HepG2 (cell line): ENCODE data around the gene ADGRL2. TPM values are rescaled to one million over a fixed set of nuclear protein-coding genes. Genes with fewer than 3 reads are reported as not detected.

ENCODE experiments used
- ATAC-seq: fragments of 200-7000 bp; cut with Tn5 transposase; 3 replicates; pipeline ENCODE4 v1.9.1; 2020; ENCODE audit warnings: mild to moderate bottlenecking, moderate library complexity
- BruUV-seq: library from RNA; stranded (reverse); fragments of 400-500 nt; replicated peaks from 2 replicates; lab custom pipeline; 2021; lab: Mats Ljungman, UMichigan
- CTCF ChIA-PET: fragments of 300-600 bp; formaldehyde crosslinking; extraction: SDS; loops from one replicate; lab custom pipeline; 2021; ENCODE audit warnings: low total read pairs, inconsistent platforms, low intra/inter-chr PET ratio; lab: Yijun Ruan, JAX
- POLR2A ChIA-PET: fragments of 350-600 bp; sonication (Branson Sonifier 250); formaldehyde crosslinking; loops from one replicate; lab custom pipeline; 2020; ENCODE audit warnings: antibody characterized with exemption, inconsistent platforms; lab: Yijun Ruan, JAX
- DNase-seq: peaks from one replicate; pipeline ENCODE4 v3.0.0-alpha.2; 2015; ENCODE audit warnings: low spot score
- FAIRE-seq: peaks from 3 replicates; lab custom pipeline; 2011; peaks lifted over from hg19 to GRCh38; lab: Jason Lieb, UNC
- H2AFZ ChIP-seq: one replicate; pipeline ENCODE4 v1.6.1; 2011; ENCODE audit warnings: low read length, inconsistent platforms
- H3K27ac ChIP-seq: fragments of 300-600 bp; 3 replicates; pipeline ENCODE4 v1.8.0; 2011; ENCODE audit warnings: mixed run types, mild to moderate bottlenecking, mixed read lengths, low read length, inconsistent platforms; ENCODE audit not compliant: insufficient read depth; ENCODE audit errors: extremely low read length
- H3K27me3 ChIP-seq, 2 experiments: fragments of 200-600 bp in 1 of 2; 2 replicates in 1 of 2; 3 replicates in 1 of 2; pipeline versions ENCODE4 v1.6.0 to v1.8.0; 2011; ENCODE audit warnings: low read length in 2 of 2, mild to moderate bottlenecking in 2 of 2, moderate library complexity in 2 of 2, inconsistent platforms in 1 of 2; ENCODE audit not compliant: insufficient read depth in 2 of 2, control insufficient read depth in 1 of 2
- H3K36me3 ChIP-seq, 2 experiments: fragments of 200-600 bp in 1 of 2; replicated peaks in 1 of 2; 2 replicates in 1 of 2; 3 replicates in 1 of 2; pipeline versions ENCODE4 v1.5.1 to v1.8.0; 2011; ENCODE audit warnings: low read length in 2 of 2, inconsistent platforms in 1 of 2; ENCODE audit not compliant: insufficient read depth in 2 of 2, control insufficient read depth in 1 of 2
- H3K4me1 ChIP-seq: 2 replicates; pipeline ENCODE4 v1.5.1; 2012; ENCODE audit warnings: low read length, inconsistent platforms; ENCODE audit not compliant: insufficient read depth
- H3K4me2 ChIP-seq: 2 replicates; pipeline ENCODE4 v1.6.0; 2011; ENCODE audit warnings: low read depth, low read length, inconsistent platforms
- H3K4me3 ChIP-seq, 3 experiments: fragments of 200-600 bp in 1 of 3; sonication (generic), shearing (Covaris generic) in 1 of 3; replicated peaks in 1 of 3; 2 replicates each; pipeline ENCODE4 v1.5.1; 2011 to 2016; ENCODE audit warnings: low read length in 3 of 3, inconsistent platforms in 2 of 3, low read depth in 2 of 3, mild to moderate bottlenecking in 2 of 3, control low read depth in 1 of 3, mixed read lengths in 1 of 3; ENCODE audit not compliant: insufficient read depth in 1 of 3
- H3K79me2 ChIP-seq: one replicate; pipeline ENCODE4 v1.6.1; 2011; ENCODE audit warnings: low read length, inconsistent platforms; ENCODE audit not compliant: insufficient read depth
- H3K9ac ChIP-seq: 2 replicates; pipeline ENCODE4 v1.6.0; 2011; ENCODE audit warnings: mild to moderate bottlenecking, low read depth, low read length, inconsistent platforms; ENCODE audit not compliant: insufficient read depth
- H3K9me3 ChIP-seq: 2 replicates; pipeline ENCODE4 v1.5.1; 2012; ENCODE audit warnings: mild to moderate bottlenecking, low read length
- H4K20me1 ChIP-seq: 2 replicates; pipeline ENCODE4 v1.6.0; 2011; ENCODE audit warnings: inconsistent platforms, mild to moderate bottlenecking, low read length, moderate library complexity; ENCODE audit not compliant: insufficient read depth
- ATM ChIP-seq: fragments of 450-650 bp; IDR thresholded peaks from 2 replicates; pipeline ENCODE4 v1.7.1; 2017; ENCODE audit warnings: mild to moderate bottlenecking, borderline replicate concordance
- CREM ChIP-seq, 2 experiments: sonication (generic) in 1 of 2; formaldehyde crosslinking in 1 of 2; IDR thresholded peaks; 2 replicates each; pipeline versions ENCODE4 v1.4.0 to v1.6.1; 2016 to 2020; ENCODE audit warnings: antibody characterized with exemption in 1 of 2, mild to moderate bottlenecking in 1 of 2, missing genetic modification reagents in 1 of 2
- FOXJ3 ChIP-seq: sonication (generic); formaldehyde crosslinking; IDR thresholded peaks from 2 replicates; pipeline ENCODE4 v1.4.0; 2020; ENCODE audit warnings: missing genetic modification reagents, mild to moderate bottlenecking, borderline replicate concordance
- FOXP1 ChIP-seq, 2 experiments: fragments of 450-650 bp in 1 of 2; IDR thresholded peaks; 2 replicates each; pipeline ENCODE4 v1.6.1; 2017 to 2018; ENCODE audit warnings: antibody characterized with exemption in 1 of 2
- HMG20A ChIP-seq: IDR thresholded peaks from 2 replicates; pipeline ENCODE4 v1.6.1; 2016; ENCODE audit warnings: borderline replicate concordance
- MBD4 ChIP-seq: IDR thresholded peaks from 2 replicates; pipeline ENCODE4 v1.6.1; 2012; ENCODE audit warnings: low read length, inconsistent platforms, borderline replicate concordance
- MTF2 ChIP-seq: sonication (generic); formaldehyde crosslinking; IDR thresholded peaks from 2 replicates; pipeline ENCODE4 v1.5.0; 2020; ENCODE audit warnings: missing genetic modification reagents, borderline replicate concordance
- NAIF1 ChIP-seq: sonication (generic); formaldehyde crosslinking; IDR thresholded peaks from 2 replicates; pipeline ENCODE4 v1.5.0; 2020; ENCODE audit warnings: mild to moderate bottlenecking, missing genetic modification reagents, borderline replicate concordance
- PHF8 ChIP-seq: sonication (generic); formaldehyde crosslinking; IDR thresholded peaks from 2 replicates; pipeline ENCODE4 v1.5.0; 2020; ENCODE audit warnings: missing genetic modification reagents
- PPARG ChIP-seq: conservative IDR thresholded peaks from 2 replicates; pipeline ENCODE4 v1.6.1; 2016; ENCODE audit warnings: missing biosample characterization, missing genetic modification reagents
- RNF2 ChIP-seq: fragments of 450-650 bp; conservative IDR thresholded peaks from 2 replicates; pipeline ENCODE4 v1.6.1; 2016; ENCODE audit warnings: low read depth
- TMF1 ChIP-seq: sonication (generic); formaldehyde crosslinking; IDR thresholded peaks from 2 replicates; pipeline ENCODE4 v1.8.1; 2022; ENCODE audit warnings: low read depth, missing genetic modification reagents
- ZBTB7B ChIP-seq: sonication (generic); formaldehyde crosslinking; IDR thresholded peaks from 2 replicates; pipeline ENCODE4 v1.4.0; 2020; ENCODE audit warnings: missing genetic modification reagents
- ZNF460 ChIP-seq: sonication (generic); formaldehyde crosslinking; IDR thresholded peaks from 2 replicates; pipeline ENCODE4 v1.5.1; 2020; ENCODE audit warnings: missing genetic modification reagents, mild to moderate bottlenecking, borderline replicate concordance
- ZNF672 ChIP-seq: sonication (generic); formaldehyde crosslinking; IDR thresholded peaks from 2 replicates; pipeline ENCODE4 v1.8.1; 2022; ENCODE audit warnings: missing genetic modification reagents
- ZNF7 ChIP-seq: IDR thresholded peaks from 2 replicates; pipeline ENCODE4 v1.6.1; 2016; ENCODE audit warnings: missing biosample characterization, missing genetic modification reagents
- ZSCAN12 ChIP-seq: sonication (generic); formaldehyde crosslinking; IDR thresholded peaks from 2 replicates; pipeline ENCODE4 v1.9.0; 2021; ENCODE audit warnings: mild to moderate bottlenecking, missing genetic modification reagents
- WGBS: methylation state at CpG from one replicate; pipeline ENCODE4 v1.1.6; 2017; ENCODE audit warnings: low lambda C conversion rate; 5-methylcytosine and 5-hydroxymethylcytosine counted together
- in situ Hi-C: cut with HindIII; loops from 2 replicates; pipeline ENCODE4 v1.10.0; 2017; ENCODE audit warnings: low pct_unique_long_range_greater_than_20kb; ENCODE audit not compliant: extremely low pct_ligation_motif_present
- intact Hi-C: fragments of 100-400 bp; cut with micrococcal nuclease; formaldehyde crosslinking; loops from one replicate; pipeline ENCODE4 v1.10.0; 2022; ENCODE audit not compliant: unreplicated experiment
- polyA plus RNA-seq, 8 experiments: library from polyadenylated mRNA; depleted of rRNA in 3 of 8; stranded (reverse) in 7 of 8; unstranded in 1 of 8; fragments of >200 nt; fragmentation: Illumina TruSeq in 4 of 8; extraction: Trizol in 4 of 8; gene quantifications; 2 replicates each; pipeline versions ENCODE4 v1.2.1 to v1.2.3, GENCODE V29; 2011 to 2016; ENCODE audit warnings: low read depth in 4 of 8, missing spikeins in 1 of 8, mixed read lengths in 1 of 8; ENCODE audit not compliant: insufficient read depth in 1 of 8
- total RNA-seq, 5 experiments: library from RNA; depleted of rRNA; stranded (reverse); fragments of >200 nt; fragmentation: Illumina TruSeq; extraction: Trizol; gene quantifications; 2 replicates each; pipeline ENCODE4 v1.2.3, GENCODE V29; 2016; ENCODE audit warnings: low read depth in 1 of 5
- TF ChIP-seq, protein P1 (sequence below): sonication (generic); formaldehyde crosslinking; IDR thresholded peaks from 2 replicates; pipeline ENCODE4 v1.4.0; 2020; ENCODE audit warnings: mild to moderate bottlenecking, missing genetic modification reagents, borderline replicate concordance
- TF ChIP-seq, protein P2 (sequence below): sonication (generic); formaldehyde crosslinking; IDR thresholded peaks from 2 replicates; pipeline ENCODE4 v1.5.1; 2020; ENCODE audit warnings: missing genetic modification reagents, mild to moderate bottlenecking, borderline replicate concordance

ADGRL2 gene
- total and polyA plus RNA-seq, 2 of the 13 experiments (the other 11 are each of a cell fraction or from before 2014, with no cell fraction given): 15.3 to 31.6 TPM

DNA sequence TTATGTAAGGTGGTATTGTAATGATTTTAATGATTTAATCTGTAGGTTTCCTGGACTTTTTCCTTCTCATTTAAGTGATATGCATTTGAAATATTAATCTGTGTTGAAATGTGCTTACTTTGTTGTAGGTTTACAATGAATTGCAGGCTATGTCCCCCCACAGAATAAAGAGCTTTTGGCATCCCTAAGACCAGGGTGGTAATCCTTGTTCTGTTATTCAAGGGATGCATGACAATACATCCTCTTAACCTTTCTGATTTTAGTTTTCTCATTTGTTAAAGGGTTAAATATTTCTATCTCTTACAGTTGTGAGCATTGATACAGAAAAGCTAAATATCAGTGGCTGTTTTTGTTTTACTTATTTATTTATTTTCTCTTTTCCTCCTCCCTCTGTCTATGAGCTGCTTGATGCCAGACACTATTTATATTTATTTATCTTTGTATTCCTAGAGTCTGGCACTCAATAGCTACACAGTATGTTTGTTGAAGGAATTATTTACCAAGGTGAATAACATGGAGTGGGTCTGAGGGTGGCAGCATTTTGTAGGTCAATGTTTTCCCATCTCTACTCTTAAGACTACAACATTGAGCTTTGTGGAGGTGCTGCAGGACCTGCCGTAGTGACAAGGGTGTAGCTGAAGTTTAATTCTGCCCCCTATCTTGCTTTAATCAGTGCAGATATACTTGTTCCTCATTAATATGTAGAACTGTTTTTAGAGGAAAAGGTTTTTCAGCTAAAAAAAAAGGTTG lies 19.9 kb upstream of the ADGRL2 start:
- ChIA-PET CTCF (no interaction called here), POLR2A (no interaction called here)
- Histone ChIP-seq H3K27ac (no peak overlapping the region), H3K4me2 (no peak overlapping the region), H3K4me1 (no peaks in the 10 kb centered on the region)
- WGBS: 8% methylated on average over 1 of the region's 1 CpG
- intact Hi-C loops: no loop called here
- TF ChIP-seq HMG20A (CRISPR knock-in tag): no peak
- no peak for TF ChIP-seq CREM (IDR thresholded peaks at IDR 0.05)
- no peak for TF ChIP-seq CREM (CRISPR knock-in tag; IDR thresholded peaks at IDR 0.05)
- TF ChIP-seq FOXJ3 (CRISPR knock-in tag): no peak
- no peak for TF ChIP-seq ZNF7
- no peak for TF ChIP-seq PPARG (CRISPR knock-in tag)
- no peak for TF ChIP-seq FOXP1 (IDR thresholded peaks at IDR 0.05)
- no peak for TF ChIP-seq FOXP1 (CRISPR knock-in tag; IDR thresholded peaks at IDR 0.05)
- no peak for TF ChIP-seq ZBTB7B (CRISPR knock-in tag)
- no peak for TF ChIP-seq MBD4
- TF ChIP-seq ATM: no peak
- no peak for TF ChIP-seq ZSCAN12
- TF ChIP-seq MTF2: no peak
- TF ChIP-seq, protein P1, sequence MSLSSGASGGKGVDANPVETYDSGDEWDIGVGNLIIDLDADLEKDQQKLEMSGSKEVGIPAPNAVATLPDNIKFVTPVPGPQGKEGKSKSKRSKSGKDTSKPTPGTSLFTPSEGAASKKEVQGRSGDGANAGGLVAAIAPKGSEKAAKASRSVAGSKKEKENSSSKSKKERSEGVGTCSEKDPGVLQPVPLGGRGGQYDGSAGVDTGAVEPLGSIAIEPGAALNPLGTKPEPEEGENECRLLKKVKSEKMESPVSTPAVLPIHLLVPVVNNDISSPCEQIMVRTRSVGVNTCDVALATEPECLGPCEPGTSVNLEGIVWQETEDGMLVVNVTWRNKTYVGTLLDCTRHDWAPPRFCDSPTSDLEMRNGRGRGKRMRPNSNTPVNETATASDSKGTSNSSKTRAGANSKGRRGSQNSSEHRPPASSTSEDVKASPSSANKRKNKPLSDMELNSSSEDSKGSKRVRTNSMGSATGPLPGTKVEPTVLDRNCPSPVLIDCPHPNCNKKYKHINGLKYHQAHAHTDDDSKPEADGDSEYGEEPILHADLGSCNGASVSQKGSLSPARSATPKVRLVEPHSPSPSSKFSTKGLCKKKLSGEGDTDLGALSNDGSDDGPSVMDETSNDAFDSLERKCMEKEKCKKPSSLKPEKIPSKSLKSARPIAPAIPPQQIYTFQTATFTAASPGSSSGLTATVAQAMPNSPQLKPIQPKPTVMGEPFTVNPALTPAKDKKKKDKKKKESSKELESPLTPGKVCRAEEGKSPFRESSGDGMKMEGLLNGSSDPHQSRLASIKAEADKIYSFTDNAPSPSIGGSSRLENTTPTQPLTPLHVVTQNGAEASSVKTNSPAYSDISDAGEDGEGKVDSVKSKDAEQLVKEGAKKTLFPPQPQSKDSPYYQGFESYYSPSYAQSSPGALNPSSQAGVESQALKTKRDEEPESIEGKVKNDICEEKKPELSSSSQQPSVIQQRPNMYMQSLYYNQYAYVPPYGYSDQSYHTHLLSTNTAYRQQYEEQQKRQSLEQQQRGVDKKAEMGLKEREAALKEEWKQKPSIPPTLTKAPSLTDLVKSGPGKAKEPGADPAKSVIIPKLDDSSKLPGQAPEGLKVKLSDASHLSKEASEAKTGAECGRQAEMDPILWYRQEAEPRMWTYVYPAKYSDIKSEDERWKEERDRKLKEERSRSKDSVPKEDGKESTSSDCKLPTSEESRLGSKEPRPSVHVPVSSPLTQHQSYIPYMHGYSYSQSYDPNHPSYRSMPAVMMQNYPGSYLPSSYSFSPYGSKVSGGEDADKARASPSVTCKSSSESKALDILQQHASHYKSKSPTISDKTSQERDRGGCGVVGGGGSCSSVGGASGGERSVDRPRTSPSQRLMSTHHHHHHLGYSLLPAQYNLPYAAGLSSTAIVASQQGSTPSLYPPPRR (CRISPR knock-in tag): no peak
- TF ChIP-seq ZNF460 (CRISPR knock-in tag): no peak
- no peak for TF ChIP-seq TMF1
- TF ChIP-seq, protein P2, sequence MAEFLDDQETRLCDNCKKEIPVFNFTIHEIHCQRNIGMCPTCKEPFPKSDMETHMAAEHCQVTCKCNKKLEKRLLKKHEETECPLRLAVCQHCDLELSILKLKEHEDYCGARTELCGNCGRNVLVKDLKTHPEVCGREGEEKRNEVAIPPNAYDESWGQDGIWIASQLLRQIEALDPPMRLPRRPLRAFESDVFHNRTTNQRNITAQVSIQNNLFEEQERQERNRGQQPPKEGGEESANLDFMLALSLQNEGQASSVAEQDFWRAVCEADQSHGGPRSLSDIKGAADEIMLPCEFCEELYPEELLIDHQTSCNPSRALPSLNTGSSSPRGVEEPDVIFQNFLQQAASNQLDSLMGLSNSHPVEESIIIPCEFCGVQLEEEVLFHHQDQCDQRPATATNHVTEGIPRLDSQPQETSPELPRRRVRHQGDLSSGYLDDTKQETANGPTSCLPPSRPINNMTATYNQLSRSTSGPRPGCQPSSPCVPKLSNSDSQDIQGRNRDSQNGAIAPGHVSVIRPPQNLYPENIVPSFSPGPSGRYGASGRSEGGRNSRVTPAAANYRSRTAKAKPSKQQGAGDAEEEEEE: no peak
- TF ChIP-seq RNF2: no peak
- TF ChIP-seq ZNF672: no peak
- TF ChIP-seq NAIF1 (CRISPR knock-in tag): no peak
- no peak for TF ChIP-seq PHF8
- TF ChIP-seq, all 625 proteins: peak for 0
- Histone ChIP-seq H3K27me3 (no peaks in the 10 kb centered on the region), H3K36me3 (no peaks in the 10 kb centered on the region), H3K4me3 (no peak overlapping the region), H3K9ac (no peak overlapping the region), H4K20me1 (no peaks in the 10 kb centered on the region), H3K79me2 (no peaks in the 10 kb centered on the region), H3K9me3 (no peaks in the 10 kb centered on the region), H2AFZ (no peak overlapping the region)
- in situ Hi-C loops: no loop called here
- DNase-seq: no peak
- no peak for FAIRE-seq
- no TSS peak for BruUV-seq
- ATAC-seq: no peak
